GM12878 (cell line): ENCODE data around the gene OR14I1.

Experiments
- CTCF ChIP-seq, 3 experiments: IDR thresholded peaks in 2 of 3; conservative IDR thresholded peaks in 1 of 3; 2 replicates each; pipeline ENCODE4 v1.5.1; 2011; ENCODE audit warnings: low read depth in 3 of 3, low read length in 3 of 3, mild to moderate bottlenecking in 3 of 3, control low read depth in 2 of 3, moderate library complexity in 2 of 3, inconsistent platforms in 1 of 3, mixed read lengths in 1 of 3; ENCODE audit not compliant: control insufficient read depth in 2 of 3, insufficient read depth in 1 of 3; ENCODE audit errors: extremely low read depth in 1 of 3
- EZH2 ChIP-seq: IDR thresholded peaks from 2 replicates; pipeline ENCODE4 v1.6.1; 2012; ENCODE audit warnings: low read depth, mild to moderate bottlenecking, control low read depth, inconsistent platforms, low read length, borderline replicate concordance; ENCODE audit not compliant: control insufficient read depth

DNA sequence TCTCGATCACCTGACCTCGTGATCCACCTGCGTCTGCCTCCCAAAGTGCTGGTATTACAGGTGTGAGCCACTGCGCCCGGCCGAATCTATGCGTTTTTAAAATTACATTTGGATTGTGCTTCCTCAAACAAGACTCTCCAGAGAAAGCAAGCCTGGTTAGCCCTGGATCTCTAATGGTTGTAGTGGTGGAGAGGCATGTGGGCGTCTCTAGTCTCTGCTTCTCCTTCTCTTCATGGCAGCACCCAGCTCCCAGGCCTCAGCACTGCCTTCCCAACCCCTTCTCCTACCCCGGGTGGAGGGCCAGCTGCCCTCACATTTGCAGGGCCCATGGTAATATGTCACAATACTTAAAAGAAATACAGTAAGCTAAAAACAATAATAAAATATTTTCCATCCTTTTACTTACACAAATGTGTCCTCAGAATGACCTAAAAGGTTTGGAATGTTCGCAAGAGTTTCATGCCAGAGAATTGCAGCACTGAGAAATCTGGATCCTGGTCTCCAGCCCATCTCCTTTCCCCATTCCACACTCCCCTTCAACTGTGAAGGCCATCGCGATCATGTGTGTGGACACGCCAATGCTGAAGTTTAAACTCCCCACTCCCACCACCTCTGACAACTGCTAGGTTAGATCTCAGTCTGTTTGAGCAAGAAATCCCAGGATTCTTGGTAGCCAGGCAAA, 7.0 kb downstream of the OR14I1 start:
- no peak for TF ChIP-seq EZH2
- no peak for TF ChIP-seq CTCF (IDR thresholded peaks at IDR 0.05 in 2 of 3, conservative IDR thresholded peaks at IDR 0.05 in 1 of 3; ENCODE audit: control insufficient read depth in 2 of 3, extremely low read depth in 1 of 3, insufficient read depth in 1 of 3, low read depth in 3 of 3, low read length in 3 of 3)
